Fibroblast of pulmonary artery (primary cell): ENCODE results near the gene CRISPLD2.

ENCODE experiments used
- DNase-seq: peaks from one replicate; pipeline ENCODE4 v3.0.0-alpha.2; 2010; ENCODE audit warnings: low read depth
- H3K4me3 ChIP-seq: replicated peaks from 2 replicates; pipeline ENCODE4 v1.5.1; 2011; ENCODE audit warnings: low read depth, mild to moderate bottlenecking, control low read depth, low read length, moderate library complexity
- CTCF ChIP-seq: IDR thresholded peaks from 2 replicates; pipeline ENCODE4 v1.5.1; 2011; ENCODE audit warnings: mild to moderate bottlenecking, control low read depth, low read length, inconsistent platforms; ENCODE audit errors: missing control alignments

The CRISPLD2 gene

GRCh38 chr16:84821728-84822689 is 2.2 kb downstream of the CRISPLD2 start:
- peak overlapping the region; percentile 67 for H3K4me3 ChIP-seq
- peak; percentile 67 for DNase-seq
- no peak for TF ChIP-seq CTCF

DNA sequence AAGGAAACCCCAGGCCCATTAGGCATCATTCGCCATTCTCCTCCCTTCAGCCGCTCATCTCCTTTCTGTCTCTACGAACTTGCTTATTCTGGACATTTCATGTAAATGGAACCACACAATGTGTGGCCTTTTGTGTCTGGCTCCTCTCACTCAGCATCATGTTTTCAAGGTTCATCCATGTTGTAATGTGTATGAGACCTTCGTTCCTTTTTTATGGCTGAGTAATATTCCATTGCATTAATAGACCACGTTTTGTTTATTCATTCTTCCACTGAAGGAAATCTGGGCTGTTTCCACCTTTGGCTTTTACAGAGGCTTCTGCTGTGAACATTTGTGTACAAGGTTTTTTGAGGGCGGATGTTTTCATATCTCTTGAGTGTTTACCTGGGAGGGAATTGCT is 3.2 kb downstream of the CRISPLD2 start:
- DNase-seq: no peak
- H3K4me3 ChIP-seq: no peak overlapping the region
- no peak for TF ChIP-seq CTCF

DNA sequence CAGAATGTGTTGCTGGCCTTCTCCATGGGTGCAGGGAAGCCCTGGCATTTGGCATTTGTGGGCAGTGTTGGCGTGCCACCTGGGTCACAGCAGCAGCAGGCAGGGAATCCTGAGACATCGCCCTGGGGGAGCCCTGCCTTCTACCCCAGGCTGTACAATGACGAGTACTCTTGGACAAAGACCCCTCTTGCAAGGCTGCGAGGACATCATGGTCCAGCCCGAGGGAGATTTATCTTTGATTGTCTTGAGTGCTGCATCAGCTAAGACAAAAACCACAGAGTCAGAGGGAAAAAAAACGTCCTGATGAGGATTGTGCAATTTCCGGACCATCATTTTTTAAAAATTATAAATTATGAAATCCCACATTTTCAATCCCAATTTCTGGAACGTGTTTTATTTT is 3.7 kb downstream of the CRISPLD2 start:
- no peak for TF ChIP-seq CTCF
- peak; percentile 84 for DNase-seq
- no peak overlapping the region for H3K4me3 ChIP-seq

- no peak for DNase-seq
- no peak for TF ChIP-seq CTCF
- H3K4me3 ChIP-seq: no peak overlapping the region
These were observed 4.1 kb downstream of the CRISPLD2 start for GRCh38 chr16:84823926-84824325.

DNA sequence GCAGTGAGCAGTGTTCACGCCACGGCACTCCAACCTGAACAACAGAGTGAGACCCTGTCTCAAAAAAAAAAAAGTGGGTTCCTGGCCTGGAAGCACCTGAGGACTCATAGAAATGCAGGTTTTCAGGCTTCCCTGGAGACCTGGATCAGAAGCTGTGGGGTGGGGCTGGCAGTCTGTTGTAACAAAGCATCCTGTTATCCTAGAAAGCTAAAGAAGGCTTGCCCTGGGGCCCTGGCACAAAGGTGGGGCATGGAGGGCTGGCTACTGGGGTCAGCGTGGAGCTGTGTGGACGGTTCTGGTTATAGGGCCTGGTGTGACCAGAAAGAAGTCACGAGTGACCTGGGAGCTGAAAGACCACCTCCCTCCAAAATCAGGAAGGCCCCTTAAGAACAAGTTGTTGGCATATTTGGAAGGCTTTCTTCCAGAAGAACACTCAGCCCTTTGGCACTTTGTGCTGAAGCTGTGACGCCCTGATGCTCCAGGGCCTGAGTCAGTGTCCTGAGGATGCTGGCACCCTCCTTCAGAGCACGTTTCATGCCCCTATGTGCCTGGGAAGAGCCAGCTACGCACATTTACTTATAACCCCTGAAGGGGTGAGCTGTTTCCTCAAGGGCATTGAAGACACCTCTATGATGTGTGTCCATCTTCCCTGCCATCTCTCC is 6.2 kb downstream of the CRISPLD2 start:
- no peak for DNase-seq
- no peak overlapping the region for H3K4me3 ChIP-seq
- TF ChIP-seq CTCF: no peak

DNA sequence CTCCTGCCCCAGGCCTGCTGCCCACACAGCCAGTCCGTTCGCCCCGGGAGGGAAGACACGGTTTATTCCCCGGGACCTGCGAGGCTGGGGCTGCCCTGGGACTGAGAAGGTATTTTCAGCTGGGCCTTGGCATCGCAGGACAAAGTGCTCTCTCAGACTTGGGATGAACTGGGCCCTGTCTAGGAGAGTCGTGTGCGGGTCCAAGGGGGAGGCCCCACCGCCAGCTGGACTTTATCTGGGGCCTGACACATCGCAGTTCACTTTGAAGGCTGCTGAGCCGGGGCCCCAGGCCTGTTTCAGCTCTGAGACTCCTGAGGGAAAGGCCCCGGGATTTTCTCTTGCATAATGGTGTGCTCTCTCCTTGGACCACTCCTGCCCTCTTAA is 6.8 kb downstream of the CRISPLD2 start:
- TF ChIP-seq CTCF: no peak
- peak; percentile 75 for DNase-seq
- no peak overlapping the region for H3K4me3 ChIP-seq
